Stimulated activated CD4-positive, alpha-beta T cell treated with anti-CD3 and anti-CD28 coated beads, TNF-alpha, amount 100 ng/mL, for 48 hours (primary cell): ENCODE results near the gene PABPN1L.
"Not testable (repeated sequence)": the region's sequence is repeated elsewhere in the genome, so short reads cannot be mapped to it uniquely, and the experiment has no call there.

ENCODE experiments used
- DNase-seq, 3 donors: peaks; one replicate each; pipeline ENCODE4 v3.0.0-alpha.2; 2020; ENCODE audit warnings: low read depth in 3 of 3

Gene PABPN1L

GRCh38 chr16:88830783-88831182, 35.7 kb downstream of the PABPN1L start:
- no peak for DNase-seq

GRCh38 chr16:88830258-88830657, 36.2 kb downstream of the PABPN1L start:
- DNase-seq, result no peak

- no peak for DNase-seq
Observed at GRCh38 chr16:88828711-88829110, 37.7 kb downstream of the PABPN1L start.

- DNase-seq, result no peak
Observed at GRCh38 chr16:88827727-88828126, 38.7 kb downstream of the PABPN1L start.

- no peak for DNase-seq
Observed at GRCh38 chr16:88826070-88826840, 40.2 kb downstream of the PABPN1L start.

GRCh38 chr16:88825146-88825545, 41.3 kb downstream of the PABPN1L start:
- DNase-seq, result no peak

GRCh38 chr16:88824256-88825077, 42.0 kb downstream of the PABPN1L start:
- DNase-seq, result no peak

- DNase-seq, result not testable (repeated sequence)
Observed at GRCh38 chr16:88823646-88824045, 42.8 kb downstream of the PABPN1L start.

- DNase-seq, result no peak
Observed at GRCh38 chr16:88822281-88823040, 44.0 kb downstream of the PABPN1L start.

GRCh38 chr16:88821168-88821850, 45.2 kb downstream of the PABPN1L start:
- DNase-seq, result no peak

GRCh38 chr16:88820385-88821025, 46.0 kb downstream of the PABPN1L start:
- no peak for DNase-seq

- no peak for DNase-seq
Observed at GRCh38 chr16:88819126-88819525, 47.3 kb downstream of the PABPN1L start.

GRCh38 chr16:88818575-88818874, 47.9 kb downstream of the PABPN1L start:
- no peak for DNase-seq

- no peak for DNase-seq
Observed at GRCh38 chr16:88817785-88818574, 48.5 kb downstream of the PABPN1L start.

- no peak for DNase-seq
Observed at GRCh38 chr16:88816736-88817535, 49.5 kb downstream of the PABPN1L start.

GRCh38 chr16:88815901-88816589, 50.4 kb downstream of the PABPN1L start:
- no peak for DNase-seq

GRCh38 chr16:88815227-88815626, 51.2 kb downstream of the PABPN1L start:
- DNase-seq, result no peak

GRCh38 chr16:88814144-88814502, 52.3 kb downstream of the PABPN1L start:
- no peak for DNase-seq
